CD4-positive, alpha-beta T cell (primary cell): ENCODE measurements around the gene PORCN. TPM values are rescaled to one million over a fixed set of nuclear protein-coding genes. Genes with fewer than 3 reads are reported as not detected.
A peak's percentile ranks its signal among the peaks of the same experiment; 100 is the strongest.

Source experiments
- ATAC-seq: fragments of 200-7000 bp; cut with Tn5 transposase; one replicate; pipeline ENCODE4 v1.10.0; 2022; ENCODE audit warnings: mild to moderate bottlenecking; ENCODE audit not compliant: poor library complexity
- CTCF ChIA-PET: fragments of 350-600 bp; sonication (Branson Sonifier 250); formaldehyde crosslinking; loops from one replicate; lab custom pipeline; 2021; ENCODE audit warnings: antibody characterized with exemption, inconsistent platforms; lab: Charles Lee
- POLR2A ChIA-PET: fragments of 350-600 bp; sonication (Branson Sonifier 250); formaldehyde crosslinking; loops from one replicate; lab custom pipeline; 2021; ENCODE audit warnings: antibody characterized with exemption, inconsistent platforms; lab: Charles Lee
- DNase-seq, 14 experiments: peaks; one replicate each; pipeline ENCODE4 v3.0.0-alpha.2; 2013 to 2020; ENCODE audit warnings: mixed read lengths in 2 of 14
- H3K27ac ChIP-seq, 2 donors: one replicate each; pipeline versions ENCODE4 v1.5.1 to v1.7.0; 2013; ENCODE audit warnings: low read length in 2 of 2, low read depth in 1 of 2, mild to moderate bottlenecking in 1 of 2
- H3K27me3 ChIP-seq, 2 experiments: 1 replicate in 1 of 2; 2 replicates in 1 of 2; pipeline versions ENCODE4 v1.6.1 to v1.7.0; 2013; ENCODE audit warnings: low read length in 2 of 2, control low read depth in 1 of 2, mild to moderate bottlenecking in 1 of 2, moderate library complexity in 1 of 2; ENCODE audit not compliant: insufficient read depth in 2 of 2, control insufficient read depth in 1 of 2
- H3K36me3 ChIP-seq: one replicate; pipeline ENCODE4 v1.6.1; 2013; ENCODE audit warnings: low read length, control low read depth; ENCODE audit not compliant: insufficient read depth
- H3K4me1 ChIP-seq: one replicate; pipeline ENCODE4 v1.6.1; 2013; ENCODE audit warnings: low read length, control low read depth; ENCODE audit not compliant: insufficient read depth
- H3K4me3 ChIP-seq: one replicate; pipeline ENCODE4 v1.5.1; 2013; ENCODE audit warnings: mild to moderate bottlenecking, low read length, moderate library complexity
- H3K9me3 ChIP-seq, 2 experiments: 1 replicate in 1 of 2; 2 replicates in 1 of 2; pipeline versions ENCODE4 v1.6.1 to v1.7.0; 2013; ENCODE audit warnings: low read length in 2 of 2, mild to moderate bottlenecking in 2 of 2, control low read depth in 1 of 2, moderate library complexity in 1 of 2; ENCODE audit not compliant: control insufficient read depth in 1 of 2, insufficient read depth in 1 of 2
- H3K27ac Mint-ChIP-seq: one replicate; pipeline ENCODE4 v1.8.0; 2020; ENCODE audit warnings: mixed read lengths
- H3K27me3 Mint-ChIP-seq: one replicate; pipeline ENCODE4 v1.8.0; 2021; ENCODE audit warnings: mixed read lengths
- H3K36me3 Mint-ChIP-seq: one replicate; pipeline ENCODE4 v1.8.0; 2021; ENCODE audit warnings: low read depth, mixed read lengths
- H3K4me1 Mint-ChIP-seq: one replicate; pipeline ENCODE4 v1.8.0; 2021; ENCODE audit warnings: low read depth, mixed read lengths
- H3K4me3 Mint-ChIP-seq: one replicate; pipeline ENCODE4 v1.8.0; 2020; ENCODE audit warnings: mild to moderate bottlenecking, mixed read lengths
- H3K9me3 Mint-ChIP-seq: one replicate; pipeline ENCODE4 v1.8.0; 2020; ENCODE audit warnings: mixed read lengths
- intact Hi-C, 2 experiments: fragments of 100-400 bp; cut with DNase I in 1 of 2; cut with micrococcal nuclease in 1 of 2; formaldehyde crosslinking; loops; one replicate each; pipeline versions ENCODE4 v1.15.1 to v1.9.0; 2023 to 2025; cut with DNase I, micrococcal nuclease
- total RNA-seq, 174 experiments: library from RNA in 2 of 174; stranded (reverse) in 2 of 174; gene quantifications; one replicate each; pipeline ENCODE4 v1.2.3 and lab custom pipeline; 2021 to 2026
- TF ChIP-seq, protein P1 (sequence below): fragments of 200-600 bp; IDR thresholded peaks from one replicate; pipeline ENCODE4 v1.8.0; 2022; ENCODE audit warnings: antibody characterized with exemption, mild to moderate bottlenecking

The PORCN gene
- total RNA-seq, 2 experiments from 2014 or later: 12.0 to 14.1 TPM

- POLR2A ChIA-PET: interaction anchor here (0.6 to 3.2 kb wide), 3 partner anchors 32 to 451 kb away, joined by 3 to 20 read pairs (median 3); partner anchors contain the start of gene TBC1D25
- Mint-ChIP-seq H3K9me3 (no peaks in the 10 kb centered on the region), H3K36me3 (no peaks in the 10 kb centered on the region), H3K4me1 (peaks cover 26% of the 10 kb centered on the region), H3K27ac (no peak overlapping the region), H3K4me3 (peak overlapping the region; percentile 69), H3K27me3 (no peaks in the 10 kb centered on the region)
- no peak overlapping the region for H3K4me3 ChIP-seq
- H3K9me3 ChIP-seq: no peaks in the 10 kb centered on the region
- no peak for ATAC-seq
- H3K36me3 ChIP-seq: peaks cover 2% of the 10 kb centered on the region
- H3K27me3 ChIP-seq: no peaks in the 10 kb centered on the region
- H3K4me1 ChIP-seq: peaks cover 19% of the 10 kb centered on the region
- no peak for DNase-seq
- H3K27ac ChIP-seq: no peak overlapping the region
- TF ChIP-seq, protein P1, sequence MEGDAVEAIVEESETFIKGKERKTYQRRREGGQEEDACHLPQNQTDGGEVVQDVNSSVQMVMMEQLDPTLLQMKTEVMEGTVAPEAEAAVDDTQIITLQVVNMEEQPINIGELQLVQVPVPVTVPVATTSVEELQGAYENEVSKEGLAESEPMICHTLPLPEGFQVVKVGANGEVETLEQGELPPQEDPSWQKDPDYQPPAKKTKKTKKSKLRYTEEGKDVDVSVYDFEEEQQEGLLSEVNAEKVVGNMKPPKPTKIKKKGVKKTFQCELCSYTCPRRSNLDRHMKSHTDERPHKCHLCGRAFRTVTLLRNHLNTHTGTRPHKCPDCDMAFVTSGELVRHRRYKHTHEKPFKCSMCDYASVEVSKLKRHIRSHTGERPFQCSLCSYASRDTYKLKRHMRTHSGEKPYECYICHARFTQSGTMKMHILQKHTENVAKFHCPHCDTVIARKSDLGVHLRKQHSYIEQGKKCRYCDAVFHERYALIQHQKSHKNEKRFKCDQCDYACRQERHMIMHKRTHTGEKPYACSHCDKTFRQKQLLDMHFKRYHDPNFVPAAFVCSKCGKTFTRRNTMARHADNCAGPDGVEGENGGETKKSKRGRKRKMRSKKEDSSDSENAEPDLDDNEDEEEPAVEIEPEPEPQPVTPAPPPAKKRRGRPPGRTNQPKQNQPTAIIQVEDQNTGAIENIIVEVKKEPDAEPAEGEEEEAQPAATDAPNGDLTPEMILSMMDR: no peak
- intact Hi-C loops: no loop called here
- CTCF ChIA-PET: no interaction called here
Measured at GRCh38 chrX:48507246-48507645, 1.5 kb upstream of the PORCN start.

DNA sequence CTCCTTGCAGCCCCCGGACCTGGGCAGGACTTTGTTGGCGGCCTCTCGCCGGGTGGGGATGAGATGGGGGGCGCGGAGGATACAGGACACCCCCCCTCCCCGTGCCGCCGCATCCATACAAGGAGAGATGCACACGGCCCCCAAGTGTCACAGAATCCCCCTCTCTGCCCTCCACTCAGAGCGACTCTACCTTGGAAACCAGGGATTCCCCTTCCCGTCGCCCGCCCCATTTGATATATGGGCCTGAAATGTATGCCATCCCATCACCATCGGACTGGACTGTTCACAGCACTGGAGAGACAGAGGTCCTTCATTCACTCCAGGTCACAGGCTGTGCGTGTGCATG is 426 bp downstream of the PORCN start:
- intact Hi-C loops: loop anchor here in 1 of 2 experiments (2.0 kb wide), 1 partner anchor 32 kb away; the partner anchor contains the start of gene FTSJ1
- CTCF ChIA-PET: interaction anchor here (1.3 kb wide), 1 partner anchor 30 kb away, joined by 3 read pairs; the partner anchor contains the start of gene TBC1D25
- TF ChIP-seq, protein P1: no peak

DNA sequence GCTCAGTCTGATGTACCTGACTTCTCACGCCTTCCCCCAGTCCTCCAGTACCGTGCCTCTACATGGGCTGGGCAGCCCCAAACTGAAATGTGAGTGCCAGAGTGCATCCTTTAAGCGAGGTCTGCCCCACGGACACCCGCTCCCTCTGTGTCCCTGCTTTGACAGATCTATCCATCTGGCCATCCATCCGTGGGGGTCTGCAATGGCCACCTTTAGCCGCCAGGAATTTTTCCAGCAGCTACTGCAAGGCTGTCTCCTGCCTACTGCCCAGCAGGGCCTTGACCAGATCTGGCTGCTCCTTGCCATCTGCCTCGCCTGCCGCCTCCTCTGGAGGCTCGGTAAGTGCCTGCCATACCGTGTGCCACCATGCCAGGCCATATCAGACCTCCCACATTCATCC is 827 bp downstream of the PORCN start:
- ATAC-seq (no peak), DNase-seq (no peak)
- peaks cover 10% of the 10 kb centered on the region for H3K36me3 Mint-ChIP-seq
- peak overlapping the region; percentile 79 for H3K4me3 ChIP-seq
- H3K9me3 Mint-ChIP-seq: no peaks in the 10 kb centered on the region
- H3K4me1 ChIP-seq: peaks cover 19% of the 10 kb centered on the region
- peaks cover 2% of the 10 kb centered on the region for H3K36me3 ChIP-seq
- H3K27ac Mint-ChIP-seq: peak overlapping the region; percentile 84
- peak overlapping the region; percentile 94 for H3K4me3 Mint-ChIP-seq
- H3K9me3 ChIP-seq: no peaks in the 10 kb centered on the region
- no peaks in the 10 kb centered on the region for H3K27me3 ChIP-seq
- ChIA-PET CTCF (interaction anchor here (1.3 kb wide), 1 partner anchor 30 kb away, joined by 3 read pairs; the partner anchor contains the start of gene TBC1D25), POLR2A (interaction anchor here (3.2 kb wide), 1 partner anchor 30 kb away, joined by 20 read pairs; the partner anchor contains the start of gene TBC1D25)
- H3K27me3 Mint-ChIP-seq: no peaks in the 10 kb centered on the region
- H3K4me1 Mint-ChIP-seq: peaks cover 26% of the 10 kb centered on the region
- no peak overlapping the region for H3K27ac ChIP-seq
- intact Hi-C loops: loop anchor here in 1 of 2 experiments (2.0 kb wide), 1 partner anchor 33 kb away; the partner anchor contains the start of gene FTSJ1
- TF ChIP-seq, protein P1: no peak

More for the DNA sequence above, 426 bp downstream of the PORCN start:
- H3K4me1 ChIP-seq: peaks cover 19% of the 10 kb centered on the region
- peak overlapping the region; percentile 79 for H3K4me3 ChIP-seq
- Mint-ChIP-seq H3K4me3 (peak overlapping the region; percentile 94), H3K27ac (peak overlapping the region; percentile 84), H3K27me3 (no peaks in the 10 kb centered on the region), H3K9me3 (no peaks in the 10 kb centered on the region), H3K36me3 (peaks cover 8% of the 10 kb centered on the region), H3K4me1 (peaks cover 26% of the 10 kb centered on the region)
- POLR2A ChIA-PET: interaction anchor here (3.2 kb wide), 1 partner anchor 30 kb away, joined by 20 read pairs; the partner anchor contains the start of gene TBC1D25
- H3K27ac ChIP-seq: peak overlapping the region in 1 of 2 donors; percentile 41
- ATAC-seq: peak; percentile 22
- H3K9me3 ChIP-seq: no peaks in the 10 kb centered on the region
- H3K27me3 ChIP-seq: no peaks in the 10 kb centered on the region
- peaks cover 2% of the 10 kb centered on the region for H3K36me3 ChIP-seq
- DNase-seq: peak in 3 of 14 experiments; percentile 20 to 43 (median 30)
